ENCODE results near the gene NAA16. TPM values are rescaled to one million over a fixed set of nuclear protein-coding genes. Genes with fewer than 3 reads are reported as not detected.

NAA16 gene
- total and polyA plus RNA-seq, 9 of the 15 experiments (the other 6 are each of a cell fraction or from before 2014, with no cell fraction given) = 3.7 to 18.2 (median 12.0) TPM

GRCh38 chr13:41286370-41286769, 24.7 kb upstream of the NAA16 start (continued):
- TF ChIP-seq CUX1 (CRISPR knock-in tag; IDR thresholded peaks at IDR 0.05) (no peak), SP2 (IDR thresholded peaks at IDR 0.05; ENCODE audit: extremely low read depth, low read depth, low read length, poor library complexity, severe bottlenecking) (no peak), BCLAF1 (IDR thresholded peaks at IDR 0.05; ENCODE audit: borderline replicate concordance in 1 of 2, control insufficient read depth in 1 of 2, low read depth in 2 of 2, low read length in 1 of 2) (no peak), SMARCB1 (IDR thresholded peaks at IDR 0.05; ENCODE audit: insufficient read length, low read depth) (no peak), MEF2A (IDR thresholded peaks at IDR 0.05; ENCODE audit: control insufficient read depth, low read depth, low read length) (no peak), CAMTA2 (CRISPR knock-in tag; conservative IDR thresholded peaks at IDR 0.05) (no peak), SRSF1 (IDR thresholded peaks at IDR 0.05; ENCODE audit: low read depth, low read length) (no peak), LEF1 (IDR thresholded peaks at IDR 0.05) (no peak), ZFP36 (IDR thresholded peaks at IDR 0.05; ENCODE audit: low read depth, low read length, partially characterized antibody) (no peak), DPF2 (IDR thresholded peaks at IDR 0.05) (no peak), VEZF1 (CRISPR knock-in tag; IDR thresholded peaks at IDR 0.05) (no peak), AFF4 (CRISPR knock-in tag; IDR thresholded peaks at IDR 0.05) (no peak)
